ENCODE data around the gene RASGRP3. TPM values are rescaled to one million over a fixed set of nuclear protein-coding genes. Genes with fewer than 3 reads are reported as not detected.

Gene RASGRP3
- total RNA-seq, 2 experiments from 2014 or later = 11.8 to 13.7 TPM

- DNase-seq = no peak
- peaks cover 3% of the 10 kb centered on the region for H3K4me1 Mint-ChIP-seq
- no peaks in the 10 kb centered on the region for H3K27me3 Mint-ChIP-seq
- no peak overlapping the region for H3K27ac Mint-ChIP-seq
- ChIA-PET POLR2A (interaction anchor here (0.6 kb wide), 1 partner anchor 106 kb away, joined by 8 read pairs; no protein-coding TSS in a partner anchor), CTCF (interaction anchor here (0.7 to 1.1 kb wide), 3 partner anchors 8 to 1807 kb away, joined by 3 to 4 read pairs (median 3); no protein-coding TSS in a partner anchor)
- H3K9me3 Mint-ChIP-seq = no peaks in the 10 kb centered on the region
- H3K4me3 Mint-ChIP-seq = no peak overlapping the region
- H3K36me3 Mint-ChIP-seq (ENCODE audit: low read depth) = no peaks in the 10 kb centered on the region
These were observed 7.2 kb upstream of the RASGRP3 start for GRCh38 chr2:33469238-33469637.

GRCh38 chr2:33475224-33476130 is 972 bp upstream of the RASGRP3 start:
- POLR2A ChIA-PET = interaction anchor here (0.5 to 1.6 kb wide), 5 partner anchors 13 to 1337 kb away, joined by 3 to 4 read pairs (median 3); no protein-coding TSS in a partner anchor
- peak; percentile 91 for DNase-seq

DNA sequence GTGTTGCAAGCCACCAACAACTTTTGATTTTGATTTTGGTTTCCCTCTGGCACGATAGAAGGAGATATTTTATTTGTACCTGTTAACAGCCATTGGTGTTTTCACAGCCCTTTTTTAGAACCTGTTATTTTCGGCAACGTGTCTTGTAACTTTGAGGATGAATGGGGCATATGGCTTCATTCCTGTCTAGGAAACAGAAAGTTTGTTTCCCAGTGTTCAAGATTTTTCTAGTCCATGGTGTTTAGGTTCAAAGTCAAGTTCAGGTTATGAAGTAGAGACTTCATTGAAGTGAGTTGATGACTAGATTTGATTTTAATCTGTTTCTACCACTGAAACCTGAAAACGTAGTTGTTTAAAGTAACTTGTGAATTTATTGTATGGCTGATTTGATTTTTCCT is 343 bp downstream of the RASGRP3 start:
- no peak for DNase-seq
- no peaks in the 10 kb centered on the region for H3K9me3 Mint-ChIP-seq
- peaks cover 44% of the 10 kb centered on the region for H3K4me1 Mint-ChIP-seq
- H3K27me3 Mint-ChIP-seq = no peaks in the 10 kb centered on the region
- peak overlapping the region; percentile 100 for H3K27ac Mint-ChIP-seq
- peaks cover 9% of the 10 kb centered on the region for H3K36me3 Mint-ChIP-seq (ENCODE audit: low read depth)
- H3K4me3 Mint-ChIP-seq = peak overlapping the region; percentile 98
- CTCF ChIA-PET = interaction anchor here (0.6 to 1.7 kb wide), 7 partner anchors 11 to 123 kb away, joined by 3 to 14 read pairs (median 4); partner anchors contain the start of gene FAM98A
- POLR2A ChIA-PET = interaction anchor here (1.6 kb wide), 2 partner anchors 20 to 122 kb away, joined by 3 to 4 read pairs; no protein-coding TSS in a partner anchor

More at GRCh38 chr2:33475224-33476130, 972 bp upstream of the RASGRP3 start:
- Mint-ChIP-seq H3K27me3 (no peaks in the 10 kb centered on the region), H3K36me3 (ENCODE audit: low read depth) (peaks cover 4% of the 10 kb centered on the region), H3K9me3 (no peaks in the 10 kb centered on the region), H3K27ac (peak overlapping the region; percentile 100), H3K4me3 (peak overlapping the region; percentile 98), H3K4me1 (peaks cover 38% of the 10 kb centered on the region)
- CTCF ChIA-PET = interaction anchor here (0.7 to 1.7 kb wide), 15 partner anchors 8 to 126 kb away, joined by 3 to 14 read pairs (median 4); partner anchors contain the start of gene FAM98A

DNA sequence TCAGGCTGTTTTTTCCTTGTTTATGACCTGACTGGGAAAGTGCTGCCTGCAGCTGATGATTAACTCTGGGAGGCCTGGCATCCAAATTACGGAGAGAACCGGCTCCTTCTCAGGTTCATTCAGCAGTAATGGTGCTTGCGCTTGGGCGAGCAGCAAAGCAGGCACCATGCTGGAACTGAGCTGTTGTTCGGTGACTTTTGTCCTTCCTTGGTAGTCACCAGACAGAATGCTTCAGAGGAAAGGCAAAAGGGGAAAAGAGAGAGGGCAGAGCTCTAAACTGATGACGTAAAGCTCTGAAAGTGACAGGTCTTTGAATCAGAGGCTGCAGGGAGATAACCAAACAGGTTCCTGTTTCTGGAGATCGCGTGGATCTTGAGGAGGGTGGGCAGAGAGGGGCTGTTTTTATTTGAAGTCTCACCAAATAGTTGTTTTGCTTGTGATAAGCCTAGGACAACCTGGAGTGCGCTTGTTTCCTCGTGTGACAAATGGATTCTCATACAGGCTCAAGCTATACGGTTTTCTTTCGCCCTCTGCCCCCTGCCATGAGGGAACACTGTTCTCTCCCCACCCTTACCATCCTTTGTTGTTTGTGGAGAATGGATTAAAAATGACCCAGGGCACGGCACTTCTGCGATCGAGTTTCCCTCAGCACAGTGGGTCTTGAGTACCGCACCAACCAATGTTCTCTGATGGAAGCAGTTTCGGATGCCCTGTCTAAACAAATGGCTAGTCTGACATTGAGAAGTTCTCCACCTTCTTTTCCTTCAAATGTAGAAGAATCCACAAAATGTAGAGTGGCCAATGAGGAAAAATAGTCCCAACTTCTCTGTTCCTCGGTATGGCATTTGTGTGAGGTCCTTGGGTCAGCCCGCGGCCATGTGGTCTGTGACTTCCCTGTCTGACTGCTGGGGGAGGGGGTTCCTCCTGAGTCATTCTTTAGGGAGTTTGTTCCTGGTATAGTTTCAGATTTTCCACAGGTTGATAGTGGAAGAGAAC is 1.3 kb downstream of the RASGRP3 start:
- Mint-ChIP-seq H3K27ac (peak overlapping the region; percentile 100), H3K36me3 (ENCODE audit: low read depth) (peaks cover 14% of the 10 kb centered on the region), H3K4me1 (peaks cover 44% of the 10 kb centered on the region), H3K9me3 (no peaks in the 10 kb centered on the region), H3K4me3 (peak overlapping the region; percentile 98), H3K27me3 (no peaks in the 10 kb centered on the region)
- ChIA-PET POLR2A (no interaction called here), CTCF (interaction anchor here (0.6 to 1.1 kb wide), 3 partner anchors 8 to 105 kb away, joined by 3 to 4 read pairs (median 3); no protein-coding TSS in a partner anchor)
- DNase-seq = peak; percentile 24

GRCh38 chr2:33478968-33479731 is 2.7 kb downstream of the RASGRP3 start:
- no peak for DNase-seq
- Mint-ChIP-seq H3K27ac (peak overlapping the region; percentile 39), H3K27me3 (no peaks in the 10 kb centered on the region), H3K36me3 (ENCODE audit: low read depth) (peaks cover 21% of the 10 kb centered on the region), H3K4me3 (no peak overlapping the region), H3K4me1 (peaks cover 46% of the 10 kb centered on the region), H3K9me3 (no peaks in the 10 kb centered on the region)
- ChIA-PET POLR2A (no interaction called here), CTCF (no interaction called here)

DNA sequence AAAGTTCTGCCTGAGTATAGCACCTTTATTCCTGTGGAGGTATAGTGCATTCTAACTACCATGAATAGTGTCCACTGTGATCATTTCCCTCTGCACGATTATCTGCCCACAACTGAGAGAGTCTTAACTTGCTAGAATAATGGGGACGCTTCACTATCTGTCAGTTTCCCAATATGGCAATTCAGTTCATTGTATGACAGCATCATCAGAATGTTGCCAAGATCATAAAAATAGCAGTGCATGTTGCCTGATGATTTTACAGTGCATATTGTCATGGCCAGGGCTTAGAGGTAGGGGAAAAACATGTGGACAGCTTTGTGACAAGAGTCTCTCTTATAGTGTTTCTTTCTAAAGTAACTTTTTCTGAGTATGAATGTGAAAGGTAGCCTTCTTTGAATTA is 6.1 kb downstream of the RASGRP3 start:
- H3K4me1 Mint-ChIP-seq = peaks cover 39% of the 10 kb centered on the region
- no peak overlapping the region for H3K27ac Mint-ChIP-seq
- no peak overlapping the region for H3K4me3 Mint-ChIP-seq
- DNase-seq = no peak
- CTCF ChIA-PET = no interaction called here
- peaks cover 12% of the 10 kb centered on the region for H3K9me3 Mint-ChIP-seq
- POLR2A ChIA-PET = no interaction called here
- no peaks in the 10 kb centered on the region for H3K27me3 Mint-ChIP-seq
- H3K36me3 Mint-ChIP-seq (ENCODE audit: low read depth) = peaks cover 38% of the 10 kb centered on the region

DNA sequence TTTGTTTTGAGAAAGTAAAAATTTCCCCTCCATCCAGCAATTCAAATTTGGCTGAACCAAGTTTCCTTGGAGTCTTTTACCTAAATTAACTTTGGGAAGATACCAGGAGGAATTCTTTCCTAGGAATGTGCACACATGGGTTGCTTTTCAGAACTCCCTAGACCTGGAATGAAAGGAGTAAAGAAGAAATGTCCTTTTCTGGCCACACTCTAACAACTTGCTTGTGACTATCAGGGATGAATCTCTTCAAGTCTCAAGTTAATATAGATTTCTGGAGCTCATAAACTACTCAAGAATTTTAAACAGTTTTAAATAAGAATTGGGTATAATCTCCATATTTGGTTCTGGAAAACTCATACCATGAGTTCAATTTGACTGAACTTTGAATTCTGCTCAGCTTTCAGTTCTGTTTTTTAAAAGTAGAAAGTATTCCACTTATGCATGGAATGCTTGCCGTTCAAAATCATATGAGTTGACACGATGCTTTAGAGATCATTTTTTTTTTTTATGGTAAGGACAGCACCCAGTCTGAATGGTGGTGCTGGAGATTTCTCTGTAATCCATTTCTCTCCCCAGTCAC is 7.7 kb downstream of the RASGRP3 start:
- H3K4me1 Mint-ChIP-seq = peaks cover 29% of the 10 kb centered on the region
- DNase-seq = no peak
- CTCF ChIA-PET = no interaction called here
- no peak overlapping the region for H3K27ac Mint-ChIP-seq
- H3K9me3 Mint-ChIP-seq = peaks cover 12% of the 10 kb centered on the region
- H3K27me3 Mint-ChIP-seq = no peaks in the 10 kb centered on the region
- H3K4me3 Mint-ChIP-seq = no peak overlapping the region
- POLR2A ChIA-PET = no interaction called here
- H3K36me3 Mint-ChIP-seq (ENCODE audit: low read depth) = peaks cover 43% of the 10 kb centered on the region

DNA sequence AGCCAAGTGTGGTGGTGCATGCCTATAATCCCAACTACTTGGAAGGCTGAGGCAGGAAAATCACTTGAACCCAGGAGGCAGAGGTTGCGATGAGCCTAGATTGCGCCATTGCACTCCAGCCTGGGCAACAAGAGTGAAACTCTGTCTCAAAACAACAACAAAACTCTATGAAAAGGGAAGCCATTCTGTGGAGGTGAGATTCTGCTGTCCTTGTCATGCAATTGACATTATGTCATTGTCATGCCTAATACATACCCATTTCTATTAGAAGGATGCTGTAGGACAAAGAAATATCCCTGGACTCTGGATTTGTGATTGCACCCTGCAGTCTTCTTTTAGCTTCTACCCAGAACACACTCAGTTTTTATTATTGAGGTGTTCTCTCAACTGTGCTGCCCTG is 8.6 kb downstream of the RASGRP3 start:
- Mint-ChIP-seq H3K9me3 (peaks cover 13% of the 10 kb centered on the region), H3K36me3 (ENCODE audit: low read depth) (peaks cover 46% of the 10 kb centered on the region), H3K4me1 (peaks cover 23% of the 10 kb centered on the region), H3K27ac (no peak overlapping the region), H3K27me3 (no peaks in the 10 kb centered on the region), H3K4me3 (no peak overlapping the region)
- no peak for DNase-seq
- ChIA-PET CTCF (no interaction called here), POLR2A (no interaction called here)

DNA sequence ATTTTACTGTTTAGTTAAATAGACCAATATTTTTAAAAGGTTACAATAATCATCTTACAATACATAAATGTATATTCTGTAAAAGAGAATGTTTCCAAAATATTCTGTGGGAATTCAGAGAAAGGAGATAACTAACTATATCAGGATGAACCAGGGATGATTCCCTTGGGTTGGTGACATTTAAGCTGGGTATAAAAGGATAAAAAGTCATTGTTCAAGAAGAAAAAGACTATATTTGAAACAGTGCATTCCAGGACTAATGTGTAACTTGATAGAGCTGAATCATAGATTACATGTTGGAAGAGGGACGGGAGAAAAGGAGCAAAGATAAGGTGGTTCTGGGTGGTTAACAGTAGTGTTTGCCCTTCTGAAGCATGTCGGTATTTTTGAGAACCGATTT is 10.1 kb downstream of the RASGRP3 start:
- peaks cover 15% of the 10 kb centered on the region for H3K9me3 Mint-ChIP-seq
- H3K27ac Mint-ChIP-seq = no peak overlapping the region
- no peak for DNase-seq
- POLR2A ChIA-PET = no interaction called here
- no peaks in the 10 kb centered on the region for H3K27me3 Mint-ChIP-seq
- CTCF ChIA-PET = interaction anchor here (1.3 kb wide), 1 partner anchor 11 kb away, joined by 4 read pairs; no protein-coding TSS in a partner anchor
- H3K36me3 Mint-ChIP-seq (ENCODE audit: low read depth) = peaks cover 41% of the 10 kb centered on the region
- peaks cover 19% of the 10 kb centered on the region for H3K4me1 Mint-ChIP-seq
- H3K4me3 Mint-ChIP-seq = no peak overlapping the region

GRCh38 chr2:33488178-33488690 is 11.8 kb downstream of the RASGRP3 start:
- Mint-ChIP-seq H3K27ac (no peak overlapping the region), H3K9me3 (peaks cover 15% of the 10 kb centered on the region), H3K4me1 (peaks cover 17% of the 10 kb centered on the region), H3K27me3 (no peaks in the 10 kb centered on the region), H3K36me3 (ENCODE audit: low read depth) (peaks cover 35% of the 10 kb centered on the region), H3K4me3 (no peak overlapping the region)
- no peak for DNase-seq
- CTCF ChIA-PET = no interaction called here
- POLR2A ChIA-PET = interaction anchor here (0.7 kb wide), 1 partner anchor 12 kb away, joined by 3 read pairs; the partner anchor contains the start of gene RASGRP3

GRCh38 chr2:33488715-33489540 is 12.5 kb downstream of the RASGRP3 start:
- no peak for DNase-seq
- H3K36me3 Mint-ChIP-seq (ENCODE audit: low read depth) = peaks cover 32% of the 10 kb centered on the region
- peaks cover 15% of the 10 kb centered on the region for H3K9me3 Mint-ChIP-seq
- H3K27ac Mint-ChIP-seq = no peak overlapping the region
- CTCF ChIA-PET = no interaction called here
- peaks cover 16% of the 10 kb centered on the region for H3K4me1 Mint-ChIP-seq
- POLR2A ChIA-PET = interaction anchor here (0.7 kb wide), 1 partner anchor 13 kb away, joined by 3 read pairs; the partner anchor contains the start of gene RASGRP3
- no peaks in the 10 kb centered on the region for H3K27me3 Mint-ChIP-seq
- no peak overlapping the region for H3K4me3 Mint-ChIP-seq

Measured in activated CD4-positive, alpha-beta T cell treated with anti-CD3 and anti-CD28 coated beads, Interleukin-2, amount 10 ng/mL, durations not matched to agents 7 days and 5 days (primary cell).